Colonic mucosa (tissue), 4 donors: ENCODE data around the gene GSK3B. TPM values are rescaled to one million over a fixed set of nuclear protein-coding genes. Genes with fewer than 3 reads are reported as not detected.

Experiments
- DNase-seq: peaks from one replicate; pipeline ENCODE4 v3.0.0-alpha.2; 2020
- H3K27ac ChIP-seq: fragments of 200-600 bp; one replicate; pipeline ENCODE4 v1.8.0; 2021
- H3K27me3 ChIP-seq: fragments of 200-600 bp; one replicate; pipeline ENCODE4 v1.8.0; 2021
- H3K36me3 ChIP-seq: fragments of 200-600 bp; one replicate; pipeline ENCODE4 v1.8.0; 2021
- H3K4me1 ChIP-seq: fragments of 200-600 bp; one replicate; pipeline ENCODE4 v1.8.0; 2021; ENCODE audit warnings: mild to moderate bottlenecking
- H3K4me3 ChIP-seq: fragments of 200-600 bp; one replicate; pipeline ENCODE4 v1.8.0; 2021
- H3K9ac ChIP-seq, 2 donors: one replicate each; pipeline ENCODE4 v1.7.0; 2013; ENCODE audit warnings: control low read depth in 2 of 2, low read depth in 2 of 2, low read length in 2 of 2
- H3K9me3 ChIP-seq: fragments of 200-600 bp; one replicate; pipeline ENCODE4 v1.8.0; 2021
- CTCF ChIP-seq: fragments of 200-600 bp; IDR thresholded peaks from one replicate; pipeline ENCODE4 v1.8.0; 2022; ENCODE audit warnings: antibody characterized with exemption, mild to moderate bottlenecking
- intact Hi-C: fragments of 100-400 bp; cut with DNase I; formaldehyde crosslinking; loops from one replicate; pipeline ENCODE4 v1.14.1; 2022
- total RNA-seq, 2 donors: library from RNA; stranded (reverse); fragmentation: NEBNext Ultra II Directional in 1 of 2; extraction: Animal tissue kit (Norgen Biotek cat#: 25700) in 1 of 2; gene quantifications; one replicate each; pipeline ENCODE4 v1.2.1, GENCODE V29; 2021
- donor health status: healthy.
- donor health status: DM: no; HTN: no; CAD: no.
- donor health status: DM: no; HTN: no; CAD: no.

The GSK3B gene
- total RNA-seq, 2 donors from 2014 or later, result 34.4 to 43.6 TPM

GRCh38 chr3:119776304-119776703 lies 317.9 kb downstream of the GSK3B start:
- TF ChIP-seq CTCF, result no peak
- Histone ChIP-seq H3K27ac (no peak overlapping the region), H3K36me3 (no peaks in the 10 kb centered on the region), H3K27me3 (no peaks in the 10 kb centered on the region), H3K4me1 (no peaks in the 10 kb centered on the region), H3K4me3 (no peak overlapping the region), H3K9ac (no peak overlapping the region), H3K9me3 (no peaks in the 10 kb centered on the region)
- no peak for DNase-seq
- intact Hi-C loops, result no loop called here

- H3K27ac ChIP-seq, result no peak overlapping the region
- intact Hi-C loops, result no loop called here
- no peak for DNase-seq
- TF ChIP-seq CTCF, result no peak
- H3K4me1 ChIP-seq, result peaks cover under 1% of the 10 kb centered on the region
- H3K36me3 ChIP-seq, result no peaks in the 10 kb centered on the region
- no peaks in the 10 kb centered on the region for H3K9me3 ChIP-seq
- H3K9ac ChIP-seq, result no peak overlapping the region
- no peaks in the 10 kb centered on the region for H3K27me3 ChIP-seq
- H3K4me3 ChIP-seq, result no peak overlapping the region
These were observed 319.8 kb downstream of the GSK3B start for GRCh38 chr3:119774444-119774843.

Other genes starting within 250 kb of the GSK3B start
- gene GPR156, start 190.8 kb upstream of the GSK3B start, total RNA-seq, result under 1 TPM in 1 of 2 donors, not detected in 1; 0.07 TPM